Erythroblast (primary cell): Measurements from ENCODE around the gene RCSD1.

Experiments
- GATA1 ChIP-seq: IDR thresholded peaks from 2 replicates; pipeline ENCODE4 v1.6.1; 2011; ENCODE audit warnings: low read depth, mild to moderate bottlenecking, control low read depth, low read length, moderate library complexity
- POLR2A ChIP-seq: IDR thresholded peaks from 2 replicates; pipeline ENCODE4 v1.6.1; 2011; ENCODE audit warnings: mild to moderate bottlenecking, low read length

GRCh38 chr1:167721617-167722151 lies 91.7 kb downstream of the RCSD1 start, which contains the start of gene MPZL1:
- TF ChIP-seq POLR2A (peak; percentile 37), GATA1 (no peak)
